LNCAP (cell line): ENCODE data around the gene PEAK3.

Source experiments
- TF ChIP-seq, protein P1 (sequence below): fragments of 450-650 bp; IDR thresholded peaks from 2 replicates; pipeline ENCODE4 v1.5.1; 2017; ENCODE audit warnings: mild to moderate bottlenecking

The PEAK3 gene

DNA sequence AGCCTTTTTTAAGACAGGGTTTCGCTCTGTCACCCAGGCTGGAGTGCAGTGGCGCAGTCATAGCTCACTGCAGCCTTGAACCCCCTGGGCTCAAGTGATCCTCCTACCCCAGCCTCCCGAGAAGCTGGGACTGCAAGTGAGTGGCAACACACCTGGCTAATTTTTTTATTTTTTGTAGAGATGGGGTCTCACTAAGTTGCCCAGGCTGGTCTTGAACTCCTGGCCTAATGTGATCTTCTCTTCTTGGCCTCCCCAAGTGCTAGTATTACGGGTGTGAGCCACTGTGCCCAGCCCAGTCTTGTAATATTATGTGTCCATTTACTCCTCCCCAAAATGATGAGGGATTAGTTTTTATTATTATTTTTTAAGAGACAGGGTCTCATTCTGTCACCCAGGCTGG is 29.1 kb upstream of the PEAK3 start:
- TF ChIP-seq, protein P1, sequence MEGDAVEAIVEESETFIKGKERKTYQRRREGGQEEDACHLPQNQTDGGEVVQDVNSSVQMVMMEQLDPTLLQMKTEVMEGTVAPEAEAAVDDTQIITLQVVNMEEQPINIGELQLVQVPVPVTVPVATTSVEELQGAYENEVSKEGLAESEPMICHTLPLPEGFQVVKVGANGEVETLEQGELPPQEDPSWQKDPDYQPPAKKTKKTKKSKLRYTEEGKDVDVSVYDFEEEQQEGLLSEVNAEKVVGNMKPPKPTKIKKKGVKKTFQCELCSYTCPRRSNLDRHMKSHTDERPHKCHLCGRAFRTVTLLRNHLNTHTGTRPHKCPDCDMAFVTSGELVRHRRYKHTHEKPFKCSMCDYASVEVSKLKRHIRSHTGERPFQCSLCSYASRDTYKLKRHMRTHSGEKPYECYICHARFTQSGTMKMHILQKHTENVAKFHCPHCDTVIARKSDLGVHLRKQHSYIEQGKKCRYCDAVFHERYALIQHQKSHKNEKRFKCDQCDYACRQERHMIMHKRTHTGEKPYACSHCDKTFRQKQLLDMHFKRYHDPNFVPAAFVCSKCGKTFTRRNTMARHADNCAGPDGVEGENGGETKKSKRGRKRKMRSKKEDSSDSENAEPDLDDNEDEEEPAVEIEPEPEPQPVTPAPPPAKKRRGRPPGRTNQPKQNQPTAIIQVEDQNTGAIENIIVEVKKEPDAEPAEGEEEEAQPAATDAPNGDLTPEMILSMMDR = no peak

GRCh38 chr19:2309734-2310362 is 27.9 kb upstream of the PEAK3 start:
- TF ChIP-seq, protein P1 = no peak

GRCh38 chr19:2308114-2308556 is 26.2 kb upstream of the PEAK3 start, which contains the start of gene LINGO3:
Gene LINGO3 (minus strand): TSS chr19:2308154. CDS start chr19:2291776, 16,378 bp downstream.
- TF ChIP-seq, protein P1 = no peak

- TF ChIP-seq, protein P1 = no peak
Observed at GRCh38 chr19:2307518-2308012, 25.6 kb upstream of the PEAK3 start.

DNA sequence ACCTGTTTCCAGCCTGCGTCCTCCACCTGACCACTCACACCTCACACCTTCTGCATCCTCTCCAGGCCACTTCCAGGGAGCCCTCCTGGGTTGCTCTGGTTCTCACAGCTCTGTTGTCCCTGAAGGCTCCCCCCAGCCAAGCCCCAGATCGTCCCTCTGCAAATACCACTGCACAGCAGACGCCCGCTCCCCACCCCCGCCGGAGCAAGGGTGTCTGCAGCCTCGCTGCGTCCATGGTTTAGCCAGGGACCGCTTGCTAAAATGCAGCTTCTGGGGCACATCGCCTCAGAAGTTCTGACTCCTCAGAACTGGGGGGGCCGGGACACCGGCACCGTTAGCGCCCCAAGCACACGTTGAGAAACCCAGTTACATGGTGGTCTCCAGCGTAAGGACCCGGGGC is 25.0 kb upstream of the PEAK3 start:
- TF ChIP-seq, protein P1 = no peak

- TF ChIP-seq, protein P1 = no peak
Observed at GRCh38 chr19:2306281-2306806, 24.4 kb upstream of the PEAK3 start.

DNA sequence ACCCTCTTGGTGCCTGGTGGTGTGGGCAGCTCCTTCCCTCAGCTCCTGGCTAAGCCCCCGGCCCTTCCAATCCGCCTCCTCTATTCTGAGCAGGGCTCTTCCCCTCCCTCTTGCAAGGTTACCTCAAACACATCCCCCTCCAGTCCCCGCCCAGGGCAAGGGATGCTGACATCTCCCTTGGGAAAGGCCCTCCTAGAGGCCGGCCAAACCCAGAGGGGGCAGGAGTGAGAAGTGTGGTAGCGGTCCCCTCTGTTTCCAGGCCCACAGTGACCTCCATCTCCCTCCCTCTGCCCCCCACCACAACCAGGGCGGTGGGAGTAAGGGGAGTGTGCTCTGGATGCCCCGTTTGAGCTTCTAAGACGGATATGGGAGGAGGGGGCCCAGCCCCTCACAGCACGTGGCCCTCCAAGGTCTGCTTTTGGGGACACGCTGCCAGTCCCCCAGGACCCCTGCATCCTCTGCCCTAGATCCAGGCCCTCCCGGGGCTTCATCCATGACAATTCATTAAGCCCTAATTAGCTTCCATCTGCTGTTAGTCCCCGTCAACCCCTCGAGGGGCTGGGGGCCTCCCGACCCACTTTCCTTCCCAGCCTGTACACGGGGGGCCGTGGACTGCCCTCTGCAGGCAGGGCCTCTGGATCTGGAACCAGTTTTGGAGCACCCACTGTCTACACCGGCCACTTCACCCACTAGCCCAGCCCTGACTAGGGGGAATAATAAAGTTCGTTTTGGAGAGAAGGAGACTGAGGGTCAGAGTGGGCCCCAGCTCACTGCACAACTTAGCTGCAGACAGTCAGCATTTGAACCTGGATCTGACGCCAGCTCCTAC is 23.7 kb upstream of the PEAK3 start:
- TF ChIP-seq, protein P1 = no peak
